TTC549 (cell line): ENCODE data around the gene SESTD1.
"Not testable (repeated sequence)": the region's sequence is repeated elsewhere in the genome, so short reads cannot be mapped to it uniquely, and the experiment has no call there.

Source experiments
- FAIRE-seq: peaks from 2 replicates; lab custom pipeline; 2012; peaks lifted over from hg19 to GRCh38; lab: Jason Lieb, UNC

SESTD1 gene

DNA sequence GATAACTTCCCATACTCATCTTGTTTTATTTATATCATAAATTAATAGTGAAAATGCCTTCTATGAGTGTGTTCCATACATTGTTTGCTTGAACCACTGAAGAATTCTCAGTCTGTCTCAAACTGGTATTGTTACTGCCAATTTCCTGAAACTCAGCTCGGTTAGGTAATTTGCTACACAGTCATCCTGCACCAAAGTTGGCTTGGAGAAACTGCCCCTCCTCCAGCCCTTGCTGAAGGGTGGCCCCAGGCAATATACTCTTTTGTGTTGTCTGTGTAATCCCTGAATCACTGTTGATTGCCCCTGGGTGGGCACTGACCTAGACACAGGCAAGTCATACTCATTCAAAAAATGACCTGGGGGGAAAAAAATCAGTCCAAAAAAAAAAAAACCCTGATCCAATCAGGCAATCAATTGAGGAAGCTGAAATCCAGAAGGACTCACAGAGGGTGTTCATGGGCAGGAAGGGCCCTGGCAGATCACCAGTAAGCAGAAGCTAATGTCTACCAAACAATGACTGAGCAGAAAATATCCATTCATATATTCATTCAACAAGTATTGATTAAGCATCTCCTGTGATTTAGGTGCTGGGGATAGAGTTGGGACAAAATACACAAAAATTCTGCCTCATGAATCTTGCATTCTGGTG, 3.8 kb upstream of the SESTD1 start:
- no peak for FAIRE-seq

- FAIRE-seq, result no peak
Observed at GRCh38 chr2:179266271-179266670, 1.6 kb upstream of the SESTD1 start.

DNA sequence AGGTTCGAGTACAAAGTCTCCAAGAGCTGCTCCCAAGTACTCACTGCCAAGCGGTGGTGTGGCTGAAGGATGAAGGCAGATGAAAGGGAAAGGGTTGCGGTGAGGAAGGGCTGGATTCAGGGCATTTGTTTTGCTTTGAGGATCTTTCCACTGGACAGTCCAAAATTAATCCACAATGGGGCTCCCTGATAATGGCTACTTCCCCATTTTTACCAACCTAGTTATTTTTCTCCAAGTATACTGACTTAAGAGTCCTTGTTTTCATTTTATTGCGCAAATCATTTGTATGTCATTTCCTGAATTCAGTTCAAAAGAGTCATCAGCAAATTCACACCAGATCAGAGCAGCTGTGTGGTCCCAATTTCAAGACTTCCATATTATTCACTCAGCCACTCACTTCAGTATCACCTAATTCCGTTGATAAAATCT, 464 bp upstream of the SESTD1 start:
- FAIRE-seq, result no peak

GRCh38 chr2:179263446-179264367, 925 bp downstream of the SESTD1 start:
- no peak for FAIRE-seq

GRCh38 chr2:179263015-179263414, 1.6 kb downstream of the SESTD1 start:
- FAIRE-seq, result no peak

GRCh38 chr2:179262077-179262660, 2.5 kb downstream of the SESTD1 start:
- FAIRE-seq, result no peak

GRCh38 chr2:179261151-179261825, 3.3 kb downstream of the SESTD1 start:
- FAIRE-seq, result no peak

DNA sequence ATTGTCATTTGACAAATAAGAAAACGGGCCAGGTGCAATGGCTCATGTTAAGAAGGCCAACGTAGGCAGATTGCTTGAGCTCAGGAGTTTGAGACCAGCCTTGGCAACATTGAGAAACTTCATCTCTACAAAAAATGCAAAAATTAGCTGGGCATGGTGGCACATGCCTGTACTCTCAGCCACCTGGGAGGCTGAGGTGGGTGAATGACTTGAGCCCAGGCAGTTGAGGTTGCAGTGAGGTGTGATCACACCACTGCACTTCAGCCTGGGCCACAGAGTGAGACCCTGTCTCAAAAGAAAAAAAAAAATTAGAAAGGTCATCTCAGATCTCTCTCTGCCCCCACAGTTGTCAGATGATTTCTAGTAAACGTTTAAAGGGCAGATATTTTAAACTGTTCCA, 4.4 kb downstream of the SESTD1 start:
- FAIRE-seq, result no peak

GRCh38 chr2:179255129-179255528, 9.5 kb downstream of the SESTD1 start:
- no peak for FAIRE-seq

DNA sequence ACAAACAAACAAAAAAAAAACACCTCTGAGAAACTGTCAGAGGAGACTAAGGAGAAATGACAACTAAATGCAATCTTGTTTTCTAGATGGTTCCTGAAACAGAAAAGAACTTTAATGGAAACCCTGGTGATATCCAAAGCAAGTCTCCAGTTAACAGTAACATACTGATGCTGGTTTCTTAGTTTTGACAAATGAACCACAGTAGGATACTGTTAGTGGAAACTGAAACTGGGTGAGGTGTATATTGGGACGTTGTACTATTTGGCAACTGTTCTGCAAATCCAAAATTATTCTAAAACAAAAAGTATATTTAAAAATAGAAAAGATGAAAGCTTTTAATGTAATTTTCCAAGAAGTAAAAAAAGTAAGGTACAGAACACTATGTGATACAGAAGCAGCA, 11.4 kb downstream of the SESTD1 start:
- FAIRE-seq, result no peak

DNA sequence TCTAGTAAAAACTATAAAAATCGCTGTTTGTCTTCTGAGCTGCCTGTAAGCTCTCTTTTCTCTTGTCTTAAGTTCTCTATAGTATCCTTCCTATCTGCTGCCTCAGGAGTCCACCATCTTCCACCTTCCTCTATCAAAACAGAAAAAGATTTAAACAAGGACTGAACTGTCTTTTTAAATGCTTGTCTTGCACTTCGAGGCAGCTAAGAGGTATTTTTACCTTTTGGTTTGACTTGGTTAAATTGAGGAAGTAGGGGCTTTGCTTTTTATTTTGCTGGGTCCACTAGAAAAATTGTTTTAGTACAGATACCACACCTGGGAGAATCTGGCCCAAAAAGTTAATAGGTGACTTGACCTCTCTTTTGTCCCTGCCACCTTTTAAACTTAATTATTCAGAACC, 12.2 kb downstream of the SESTD1 start:
- no peak for FAIRE-seq

DNA sequence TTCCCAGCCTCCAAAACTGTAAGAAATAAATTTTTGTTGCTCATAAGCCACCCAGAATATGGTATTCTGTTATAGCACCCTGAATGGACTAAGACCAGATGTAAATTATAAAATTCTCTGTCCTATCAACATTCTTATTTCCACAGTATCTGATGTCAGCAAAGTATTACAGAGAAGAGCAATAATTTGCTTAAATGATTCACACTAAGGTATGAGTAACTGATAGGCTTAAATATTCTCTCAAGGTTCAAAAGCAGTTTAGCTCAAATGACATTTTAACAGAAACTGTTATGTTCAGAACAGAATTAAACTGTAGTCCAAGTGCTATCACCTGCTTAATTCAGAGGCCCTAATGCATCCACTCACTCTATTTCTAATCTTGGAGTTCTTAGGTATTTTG, 12.8 kb downstream of the SESTD1 start:
- FAIRE-seq, result no peak

- no peak for FAIRE-seq
Observed at GRCh38 chr2:179250848-179251504, 13.7 kb downstream of the SESTD1 start.

GRCh38 chr2:179250095-179250494, 14.5 kb downstream of the SESTD1 start:
- no peak for FAIRE-seq

GRCh38 chr2:179248024-179248348, 16.6 kb downstream of the SESTD1 start:
- FAIRE-seq, result no peak

DNA sequence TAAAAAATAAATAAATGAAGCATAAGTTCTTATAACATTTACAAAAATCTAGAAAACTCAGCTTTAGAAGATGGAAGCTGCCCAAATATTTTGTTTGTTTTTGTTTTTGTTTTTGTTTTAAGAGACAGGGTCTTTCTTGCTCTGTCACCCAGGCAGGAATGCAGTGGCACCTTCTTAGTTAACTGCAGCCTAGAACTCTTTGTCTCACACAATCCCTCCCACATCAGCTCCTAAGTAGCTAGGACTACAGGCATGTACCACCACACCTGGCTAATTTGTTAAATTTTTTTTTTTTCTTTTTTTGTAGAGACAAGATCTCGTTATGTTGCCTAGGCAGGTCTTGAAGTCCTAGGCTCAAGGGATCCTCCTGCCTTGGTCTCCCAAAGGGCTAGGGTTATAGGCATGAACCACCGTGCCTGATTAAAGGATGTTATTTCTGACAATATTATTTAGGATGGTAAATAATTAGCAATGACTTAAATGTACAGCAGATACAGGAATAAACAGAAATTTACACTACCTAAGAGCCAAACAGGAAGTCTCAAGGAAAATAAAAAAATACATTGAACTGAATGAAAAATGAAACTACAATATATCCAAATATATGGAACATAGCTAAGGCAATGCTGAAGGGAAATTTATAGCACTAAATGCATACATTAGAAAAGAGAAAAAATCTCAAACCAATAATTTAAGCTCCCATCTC, 17.2 kb downstream of the SESTD1 start:
- FAIRE-seq, result no peak

GRCh38 chr2:179245843-179246242, 18.8 kb downstream of the SESTD1 start:
- FAIRE-seq, result not testable (repeated sequence)

DNA sequence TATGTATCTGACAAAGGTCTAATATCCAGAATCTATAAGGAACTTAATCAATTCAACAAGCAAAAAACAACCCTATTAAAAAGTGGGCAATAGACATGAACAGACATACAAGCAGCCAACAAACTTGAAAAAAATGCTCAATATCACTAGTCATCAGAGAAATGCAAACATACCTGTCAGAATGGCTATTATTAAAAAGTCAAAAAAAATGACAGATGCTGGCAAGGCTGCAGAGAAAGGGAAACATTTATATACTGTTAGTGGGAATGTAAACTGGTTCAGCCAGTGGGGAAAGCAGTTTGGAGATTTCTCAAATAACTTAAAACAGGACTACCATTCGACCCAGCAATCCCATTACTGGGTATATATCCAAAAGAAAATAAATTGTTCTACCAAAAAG, 21.6 kb downstream of the SESTD1 start:
- FAIRE-seq, result no peak

DNA sequence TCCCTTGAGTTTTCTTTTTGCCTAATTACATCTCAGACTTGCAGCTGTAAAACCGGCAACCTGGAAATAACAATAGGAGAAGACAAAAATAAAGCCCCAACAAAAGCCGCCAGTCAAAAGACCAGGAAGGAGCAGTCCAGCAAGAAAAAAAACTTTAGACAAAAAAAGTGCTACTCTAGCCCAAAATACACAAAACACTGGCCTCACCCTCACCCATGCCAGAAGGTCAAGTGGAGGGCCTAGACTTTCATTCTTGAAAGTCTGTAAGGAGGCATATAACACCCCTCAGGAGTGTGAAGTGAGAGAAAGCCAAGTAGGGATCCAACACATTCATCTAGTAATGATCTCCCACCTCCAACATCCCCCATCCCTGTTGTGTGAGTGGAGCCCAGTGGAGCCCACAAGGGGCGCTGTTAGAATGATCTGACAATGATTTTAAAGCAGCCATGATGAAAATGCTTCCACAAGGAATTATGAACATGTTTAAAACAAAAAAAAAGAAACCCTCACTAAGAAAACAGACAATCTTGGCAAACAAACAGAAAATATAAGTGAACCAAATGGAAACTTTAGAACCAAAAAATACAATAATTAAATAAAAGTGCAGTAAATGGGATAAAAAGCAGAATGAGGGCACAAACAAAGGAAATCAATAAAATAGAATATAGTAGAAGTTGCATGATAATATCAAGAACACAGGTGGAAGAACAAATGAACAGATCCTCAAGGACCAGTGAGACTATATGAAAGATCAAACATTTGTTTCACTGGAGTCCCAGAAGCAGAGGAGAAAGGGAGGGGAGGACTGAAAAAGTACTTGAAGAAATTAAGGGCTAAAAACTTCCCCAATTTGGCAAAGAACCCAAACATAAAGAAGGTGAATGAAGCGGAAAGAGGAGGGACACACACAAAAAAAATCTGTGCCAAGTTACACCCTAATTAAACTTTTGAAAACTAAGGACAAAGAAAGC, 23.9 kb downstream of the SESTD1 start:
- no peak for FAIRE-seq

DNA sequence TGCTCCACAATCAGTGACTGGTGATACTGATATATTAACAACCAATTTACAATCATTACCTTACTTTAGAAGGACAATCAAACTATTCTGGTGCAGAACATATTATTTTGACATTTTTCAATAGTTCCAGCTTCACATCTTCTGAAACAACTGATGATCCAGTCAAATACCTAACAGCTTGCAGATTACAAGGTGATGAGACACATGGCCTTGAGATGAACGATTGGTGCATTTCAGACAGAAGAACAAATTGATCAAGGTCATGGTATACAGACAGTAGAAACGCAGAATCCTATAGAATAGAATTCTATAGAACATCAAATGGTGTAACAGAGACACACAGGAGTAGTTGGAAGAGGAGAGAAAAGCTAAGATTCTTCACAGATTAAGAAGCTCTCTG, 24.8 kb downstream of the SESTD1 start:
- no peak for FAIRE-seq
